Central memory CD8-positive, alpha-beta T cell (primary cell): Measurements from ENCODE around the gene ST3GAL4.
"Not testable (repeated sequence)": the region's sequence is repeated elsewhere in the genome, so short reads cannot be mapped to it uniquely, and the experiment has no call there.

Experiments used
- ATAC-seq: fragments of 150-1000 bp; cut with Tn5 transposase; replicated peaks from 2 replicates; pipeline ENCODE4 v1.10.0; 2022; ENCODE audit warnings: mild to moderate bottlenecking, moderate FRiP score, moderate number of reproducible peaks; ENCODE audit not compliant: poor library complexity, severe bottlenecking; ENCODE audit errors: extremely low read depth
- DNase-seq, 2 donors: peaks; one replicate each; pipeline ENCODE4 v3.0.0; 2021; ENCODE audit warnings: low spot score in 2 of 2
- H3K27ac Mint-ChIP-seq: one replicate; pipeline ENCODE4 v1.8.0; 2022; ENCODE audit warnings: low read depth, mild to moderate bottlenecking, moderate library complexity, mixed read lengths
- H3K27me3 Mint-ChIP-seq: one replicate; pipeline ENCODE4 v1.8.0; 2022; ENCODE audit warnings: mixed read lengths
- H3K36me3 Mint-ChIP-seq: one replicate; pipeline ENCODE4 v1.8.0; 2022; ENCODE audit warnings: mild to moderate bottlenecking, moderate library complexity, mixed read lengths; ENCODE audit not compliant: insufficient read depth
- H3K4me1 Mint-ChIP-seq: one replicate; pipeline ENCODE4 v1.8.0; 2022; ENCODE audit warnings: mixed read lengths
- H3K4me3 Mint-ChIP-seq: one replicate; pipeline ENCODE4 v1.8.0; 2022; ENCODE audit warnings: mild to moderate bottlenecking, moderate library complexity, mixed read lengths
- H3K9me3 Mint-ChIP-seq: one replicate; pipeline ENCODE4 v1.8.0; 2022; ENCODE audit warnings: mixed read lengths

The ST3GAL4 gene

DNA sequence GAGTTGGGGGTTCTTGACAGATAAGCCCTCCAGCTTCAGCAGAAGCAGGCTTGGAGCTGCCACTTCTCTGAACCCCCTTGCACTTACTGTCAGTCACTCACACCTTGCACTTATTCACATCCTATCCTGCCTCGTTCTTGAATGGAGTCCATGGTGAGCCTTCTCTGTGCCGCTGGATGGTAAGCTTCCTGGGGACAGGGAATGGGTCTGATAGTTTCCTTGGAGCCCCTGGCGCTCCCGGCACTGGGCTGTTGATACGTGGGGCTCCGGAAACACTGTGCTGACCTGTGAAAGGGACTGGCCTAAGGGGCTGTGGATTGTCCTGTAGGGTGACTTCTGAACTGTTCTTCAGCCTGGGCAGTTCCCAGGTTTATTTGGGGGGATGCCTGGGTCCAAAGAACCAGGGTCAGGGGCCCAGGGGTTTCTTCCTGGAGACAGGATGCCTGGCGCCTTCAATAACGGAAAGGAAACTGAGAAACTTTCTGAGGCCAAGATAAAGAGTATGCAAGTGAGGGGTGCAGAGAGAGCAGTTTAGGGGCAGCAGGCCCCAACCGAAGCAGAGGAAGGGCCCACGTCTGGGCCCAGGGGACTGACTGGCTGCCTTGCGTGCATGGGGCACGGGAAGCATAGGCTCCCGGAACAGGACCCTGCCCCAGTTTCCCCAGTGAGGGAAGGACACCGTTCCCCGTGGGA is 709 bp upstream of the ST3GAL4 start:
- no peak for DNase-seq
- Mint-ChIP-seq H3K27ac (peak overlapping the region; percentile 93), H3K4me3 (peak overlapping the region; percentile 90), H3K4me1 (peaks cover 41% of the 10 kb centered on the region), H3K36me3 (no peaks in the 10 kb centered on the region), H3K9me3 (no peaks in the 10 kb centered on the region), H3K27me3 (no peaks in the 10 kb centered on the region)
- peak; percentile 19 for ATAC-seq

DNA sequence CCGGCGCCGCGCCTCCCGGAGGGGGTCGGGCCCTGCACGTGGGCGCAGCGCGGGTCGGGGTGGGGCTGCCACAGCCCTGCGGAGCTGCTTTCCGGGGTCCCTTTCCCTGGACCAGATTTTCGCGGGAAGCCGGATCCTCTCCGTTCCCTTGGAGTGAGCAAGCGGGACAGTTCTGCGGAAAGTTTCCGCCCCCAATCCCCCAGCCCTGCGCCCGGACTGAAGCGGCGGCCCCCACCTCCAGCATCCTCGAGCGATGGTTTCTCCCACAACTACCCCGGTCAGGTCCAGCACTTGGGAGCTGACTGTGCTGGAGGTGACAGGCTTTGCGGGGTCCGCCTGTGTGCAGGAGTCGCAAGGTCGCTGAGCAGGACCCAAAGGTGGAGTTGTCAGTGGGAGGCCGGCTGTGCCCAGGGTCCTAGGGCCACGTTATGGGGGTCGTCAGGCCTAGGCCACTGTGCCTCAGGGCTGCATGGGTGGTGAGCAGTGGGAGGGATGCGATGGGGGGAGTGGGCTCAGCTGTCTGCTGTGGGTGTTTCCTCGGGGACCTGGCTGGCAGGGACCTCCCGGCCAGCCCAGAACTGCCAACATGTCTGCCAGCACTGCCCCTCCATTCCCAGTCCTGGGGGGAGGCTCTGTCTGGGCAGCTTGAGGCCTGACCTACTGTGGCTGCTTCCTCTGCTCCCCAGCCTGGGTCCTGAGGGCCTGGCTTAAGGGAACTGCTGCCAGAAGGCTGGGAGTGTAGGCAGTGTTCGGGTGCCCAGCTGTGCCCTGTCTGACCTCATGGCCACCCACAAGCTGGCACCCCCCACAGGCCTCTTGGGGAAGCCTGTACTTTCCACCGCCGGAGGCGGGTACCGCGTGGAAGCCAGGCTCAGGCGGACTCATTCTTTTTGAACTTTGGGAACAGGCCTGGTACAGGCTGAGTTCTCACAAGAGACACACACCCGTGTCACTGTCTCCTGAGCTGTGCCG is 726 bp downstream of the ST3GAL4 start:
- no peak for DNase-seq

DNA sequence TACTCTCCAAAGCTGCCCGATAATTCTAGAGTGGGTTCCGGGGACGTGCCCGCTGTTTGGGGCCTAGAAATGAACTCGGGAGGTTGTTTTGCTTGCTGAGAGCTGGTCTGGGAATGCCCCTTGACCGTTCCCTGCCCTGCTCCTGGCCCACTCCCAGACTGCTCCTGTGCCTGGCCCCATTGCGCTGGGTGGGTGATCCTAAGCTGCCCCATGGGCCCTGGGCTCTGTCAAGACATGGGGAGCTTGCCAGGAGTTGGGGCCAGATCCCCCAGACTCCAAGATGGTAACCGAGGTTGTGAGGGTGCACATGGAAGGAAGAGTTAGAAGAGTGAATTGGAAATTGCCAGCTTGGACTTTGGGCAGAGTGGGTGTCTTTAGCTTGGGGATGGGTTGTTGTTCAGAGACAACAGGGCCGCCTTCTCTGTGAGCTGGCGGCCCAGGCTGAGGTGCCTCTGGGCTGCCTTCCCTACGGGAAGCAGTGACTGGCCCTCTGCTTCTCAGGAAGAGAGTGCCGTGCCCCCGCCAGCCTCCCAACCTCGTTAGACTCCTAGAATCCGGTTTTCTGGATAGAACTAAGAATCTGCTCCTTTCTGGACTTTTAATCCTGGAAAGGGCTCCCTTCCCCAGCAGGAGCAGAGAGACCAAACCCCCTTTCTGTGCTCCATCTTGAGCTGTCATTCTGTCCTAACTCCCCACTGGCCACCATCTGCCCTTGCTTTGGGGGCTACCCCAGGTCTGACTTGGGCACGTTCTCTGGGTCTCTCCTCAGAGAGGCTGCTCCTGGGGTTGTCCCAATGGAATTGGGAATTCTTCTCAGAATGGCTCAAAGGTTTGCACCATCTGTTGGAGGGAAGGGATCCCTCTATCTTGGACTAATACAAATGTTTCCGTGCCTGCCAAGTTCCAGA is 1.8 kb downstream of the ST3GAL4 start:
- H3K9me3 Mint-ChIP-seq = no peaks in the 10 kb centered on the region
- no peaks in the 10 kb centered on the region for H3K36me3 Mint-ChIP-seq
- H3K4me1 Mint-ChIP-seq = peaks cover 41% of the 10 kb centered on the region
- DNase-seq (no peak), ATAC-seq (no peak)
- H3K4me3 Mint-ChIP-seq = peak overlapping the region; percentile 74
- H3K27me3 Mint-ChIP-seq = no peaks in the 10 kb centered on the region
- H3K27ac Mint-ChIP-seq = peak overlapping the region; percentile 8

More for the DNA sequence above, 726 bp downstream of the ST3GAL4 start:
- peak overlapping the region; percentile 74 for H3K4me3 Mint-ChIP-seq
- H3K36me3 Mint-ChIP-seq = no peaks in the 10 kb centered on the region
- peak overlapping the region; percentile 8 for H3K27ac Mint-ChIP-seq
- peaks cover 38% of the 10 kb centered on the region for H3K4me1 Mint-ChIP-seq
- no peaks in the 10 kb centered on the region for H3K27me3 Mint-ChIP-seq
- peak; percentile 15 for ATAC-seq
- H3K9me3 Mint-ChIP-seq = no peaks in the 10 kb centered on the region

DNA sequence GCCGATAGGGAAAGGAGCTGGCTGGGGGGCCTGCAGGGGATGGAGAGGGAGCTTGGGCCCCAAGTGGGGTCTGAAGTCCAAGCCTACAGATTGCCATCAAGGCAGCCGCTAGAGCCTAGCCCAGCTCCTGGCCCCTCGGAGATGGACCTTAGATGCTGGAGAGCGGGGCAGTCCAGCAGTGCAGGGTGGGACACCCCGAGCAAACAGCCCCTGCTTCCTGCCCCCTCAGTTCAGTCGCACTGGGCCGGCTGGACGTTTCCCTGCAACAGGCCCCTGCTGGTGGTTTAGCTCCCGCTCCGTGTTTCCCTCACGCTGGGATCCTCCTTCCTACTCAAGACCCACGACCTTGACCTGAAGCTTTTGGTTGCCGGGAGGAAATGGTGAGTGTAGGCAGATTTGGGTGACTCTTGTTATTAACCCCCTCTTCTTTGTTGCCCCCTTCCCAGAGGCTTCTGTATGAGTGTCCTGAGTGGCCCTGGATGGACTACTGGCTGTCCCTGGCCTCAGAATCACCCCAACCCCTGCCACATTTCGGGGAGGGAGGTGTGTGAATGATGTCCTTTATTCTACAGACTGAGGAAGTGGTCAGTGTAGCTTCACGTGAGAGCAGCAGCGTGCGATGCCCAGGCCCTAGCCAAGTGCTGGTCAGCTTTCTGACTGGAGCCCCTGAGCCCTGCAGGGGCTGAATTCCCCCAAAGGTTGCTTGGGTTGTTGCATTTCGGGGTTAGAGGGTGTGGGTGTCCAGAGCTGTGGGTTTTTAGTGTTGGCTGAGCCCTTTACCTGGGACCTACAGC is 2.7 kb downstream of the ST3GAL4 start:
- peaks cover 32% of the 10 kb centered on the region for H3K4me1 Mint-ChIP-seq
- H3K27ac Mint-ChIP-seq = no peak overlapping the region
- no peaks in the 10 kb centered on the region for H3K27me3 Mint-ChIP-seq
- no peak for DNase-seq
- H3K4me3 Mint-ChIP-seq = no peak overlapping the region
- ATAC-seq = no peak
- no peaks in the 10 kb centered on the region for H3K9me3 Mint-ChIP-seq
- H3K36me3 Mint-ChIP-seq = no peaks in the 10 kb centered on the region

DNA sequence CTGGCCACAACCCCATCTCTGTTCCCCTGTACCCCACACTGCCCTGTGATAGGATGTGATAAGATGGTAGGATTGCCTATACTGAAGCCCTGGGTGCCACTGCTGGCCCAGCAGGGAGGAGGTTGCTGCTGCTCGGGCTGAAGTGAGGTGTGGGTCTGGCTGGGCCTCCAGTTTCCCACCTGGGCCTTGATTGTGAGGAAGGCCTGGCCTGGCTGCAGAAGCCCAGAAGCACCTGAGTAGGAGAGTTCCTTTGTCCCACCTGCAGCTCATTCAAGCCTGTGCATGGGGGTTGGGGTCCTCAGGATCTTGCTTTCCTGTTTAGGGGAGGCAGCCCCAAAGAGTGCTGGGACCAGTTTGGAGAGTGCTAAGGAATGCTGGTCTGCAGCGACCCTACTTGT is 3.3 kb downstream of the ST3GAL4 start:
- H3K4me3 Mint-ChIP-seq = no peak overlapping the region
- DNase-seq (no peak), ATAC-seq (no peak)
- no peaks in the 10 kb centered on the region for H3K9me3 Mint-ChIP-seq
- no peaks in the 10 kb centered on the region for H3K27me3 Mint-ChIP-seq
- no peak overlapping the region for H3K27ac Mint-ChIP-seq
- H3K4me1 Mint-ChIP-seq = peaks cover 27% of the 10 kb centered on the region
- no peaks in the 10 kb centered on the region for H3K36me3 Mint-ChIP-seq

DNA sequence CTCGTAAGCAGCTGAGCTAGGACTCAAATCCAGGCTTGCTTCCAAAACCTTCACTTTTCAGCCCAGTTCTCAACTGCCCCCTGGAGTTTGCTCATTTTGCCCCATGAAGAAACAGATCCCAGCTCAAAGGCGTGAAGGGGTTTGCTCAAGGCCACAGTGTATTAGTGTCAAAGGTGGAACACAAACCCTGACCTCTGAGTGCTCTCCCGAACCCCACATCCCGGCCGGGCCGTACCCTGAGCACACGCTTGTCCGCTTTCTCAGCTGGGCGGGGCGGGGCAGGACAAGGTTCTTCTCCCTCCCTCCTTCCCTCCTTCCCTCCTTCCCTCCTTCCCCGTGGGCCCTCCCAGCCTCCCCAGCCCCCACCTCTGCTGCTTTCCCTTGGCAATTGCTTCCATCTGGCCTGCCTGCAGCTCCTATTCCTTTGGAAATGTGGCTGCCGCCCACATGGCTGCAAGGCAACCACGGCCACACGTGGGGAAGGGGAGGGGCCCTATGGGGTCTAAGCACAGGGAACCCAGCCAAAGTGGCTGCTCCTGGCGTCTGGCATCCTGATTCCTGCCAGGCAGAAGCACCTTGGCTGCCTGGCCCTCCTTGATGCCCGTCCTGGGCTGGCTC is 4.1 kb downstream of the ST3GAL4 start:
- no peaks in the 10 kb centered on the region for H3K9me3 Mint-ChIP-seq
- peaks cover 22% of the 10 kb centered on the region for H3K4me1 Mint-ChIP-seq
- no peak for DNase-seq
- no peak overlapping the region for H3K4me3 Mint-ChIP-seq
- H3K27me3 Mint-ChIP-seq = no peaks in the 10 kb centered on the region
- no peak overlapping the region for H3K27ac Mint-ChIP-seq
- no peak for ATAC-seq
- no peaks in the 10 kb centered on the region for H3K36me3 Mint-ChIP-seq

DNA sequence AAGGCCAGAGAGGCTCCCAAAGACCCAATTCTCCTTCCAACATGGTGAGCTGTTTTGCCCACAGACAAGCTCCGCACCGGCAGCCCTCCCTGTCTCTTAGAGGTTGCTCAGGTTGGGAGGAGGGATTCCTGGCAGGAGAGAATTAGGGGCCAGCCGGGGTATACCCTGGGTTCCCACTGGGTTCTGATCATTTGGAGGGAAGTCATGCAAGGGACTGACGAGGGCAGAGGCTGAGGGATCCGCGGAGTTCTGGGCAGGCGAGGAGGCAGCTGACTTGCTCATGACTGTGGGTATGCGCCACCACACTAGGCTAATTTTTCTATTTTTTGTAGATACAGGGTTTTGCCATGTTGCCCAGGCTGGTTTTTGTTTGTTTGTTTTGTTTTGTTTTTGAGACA is 4.6 kb downstream of the ST3GAL4 start:
- H3K4me1 Mint-ChIP-seq = peaks cover 16% of the 10 kb centered on the region
- ATAC-seq (no peak), DNase-seq (no peak)
- H3K4me3 Mint-ChIP-seq = no peak overlapping the region
- no peaks in the 10 kb centered on the region for H3K36me3 Mint-ChIP-seq
- no peak overlapping the region for H3K27ac Mint-ChIP-seq
- no peaks in the 10 kb centered on the region for H3K27me3 Mint-ChIP-seq
- H3K9me3 Mint-ChIP-seq = no peaks in the 10 kb centered on the region

DNA sequence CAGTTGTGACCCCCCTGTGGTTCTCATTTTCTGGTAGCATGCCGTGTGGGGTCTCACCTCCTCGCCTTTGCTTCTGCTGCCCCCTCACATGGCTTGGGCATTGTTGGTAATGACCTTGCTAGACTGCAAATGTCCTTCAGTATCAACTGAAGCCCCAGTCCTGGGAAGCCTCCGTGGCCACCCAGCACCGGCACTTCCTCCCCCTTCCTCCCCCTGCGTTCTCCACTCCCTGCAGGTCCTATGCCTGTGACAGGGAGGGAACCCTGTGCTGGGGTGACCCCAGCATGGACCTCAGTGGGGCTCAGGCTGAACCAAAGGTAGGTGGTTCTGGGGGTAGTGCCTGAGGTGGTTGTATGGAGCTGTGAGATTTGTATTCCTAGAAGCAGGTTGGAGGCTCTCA is 5.9 kb downstream of the ST3GAL4 start:
- DNase-seq (no peak), ATAC-seq (no peak)
- peak overlapping the region; percentile 46 for H3K27ac Mint-ChIP-seq
- H3K4me1 Mint-ChIP-seq = peaks cover 14% of the 10 kb centered on the region
- no peaks in the 10 kb centered on the region for H3K27me3 Mint-ChIP-seq
- H3K4me3 Mint-ChIP-seq = no peak overlapping the region
- H3K36me3 Mint-ChIP-seq = no peaks in the 10 kb centered on the region
- H3K9me3 Mint-ChIP-seq = no peaks in the 10 kb centered on the region

DNA sequence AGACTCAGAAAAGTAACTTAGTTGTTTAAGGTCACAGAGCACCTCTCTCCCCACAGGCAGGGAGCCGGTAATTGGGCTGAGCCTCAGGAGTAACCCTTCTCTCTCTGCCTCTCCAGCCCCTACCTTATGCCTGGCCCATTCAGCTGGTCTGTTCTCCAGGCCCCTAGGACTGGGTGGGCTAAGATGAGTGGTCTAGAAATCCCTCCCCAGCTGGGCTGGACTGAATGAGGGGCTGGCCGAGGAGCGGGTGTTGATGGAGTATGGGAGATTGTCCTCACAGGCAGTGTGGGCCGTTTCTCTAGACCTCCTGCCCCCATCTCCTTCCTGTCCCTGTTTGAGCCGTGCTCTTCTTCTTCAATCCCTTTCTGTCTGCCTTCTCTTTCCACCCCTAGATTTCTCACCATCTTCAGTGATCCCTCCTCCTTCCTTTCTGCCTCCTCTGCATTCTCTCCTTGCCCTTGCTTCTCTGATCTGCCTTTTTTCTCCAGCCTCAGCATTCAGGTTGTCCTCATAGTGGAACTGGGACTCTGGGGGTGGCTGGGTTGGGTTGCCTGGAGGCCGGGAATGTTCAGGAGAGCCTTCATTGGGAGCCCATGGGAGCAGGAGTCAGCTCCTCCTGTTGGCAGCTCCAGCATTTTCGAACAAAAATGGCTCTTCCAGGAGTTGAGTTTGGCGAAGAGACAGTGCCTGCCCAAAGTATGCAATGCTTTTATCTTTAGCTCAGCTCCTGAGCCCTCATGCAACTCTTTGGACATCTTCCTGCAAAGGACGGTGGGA is 7.6 kb downstream of the ST3GAL4 start:
- Mint-ChIP-seq H3K9me3 (no peaks in the 10 kb centered on the region), H3K27ac (no peak overlapping the region), H3K36me3 (no peaks in the 10 kb centered on the region), H3K4me1 (peaks cover 6% of the 10 kb centered on the region), H3K4me3 (no peak overlapping the region), H3K27me3 (no peaks in the 10 kb centered on the region)
- DNase-seq (no peak), ATAC-seq (no peak)

DNA sequence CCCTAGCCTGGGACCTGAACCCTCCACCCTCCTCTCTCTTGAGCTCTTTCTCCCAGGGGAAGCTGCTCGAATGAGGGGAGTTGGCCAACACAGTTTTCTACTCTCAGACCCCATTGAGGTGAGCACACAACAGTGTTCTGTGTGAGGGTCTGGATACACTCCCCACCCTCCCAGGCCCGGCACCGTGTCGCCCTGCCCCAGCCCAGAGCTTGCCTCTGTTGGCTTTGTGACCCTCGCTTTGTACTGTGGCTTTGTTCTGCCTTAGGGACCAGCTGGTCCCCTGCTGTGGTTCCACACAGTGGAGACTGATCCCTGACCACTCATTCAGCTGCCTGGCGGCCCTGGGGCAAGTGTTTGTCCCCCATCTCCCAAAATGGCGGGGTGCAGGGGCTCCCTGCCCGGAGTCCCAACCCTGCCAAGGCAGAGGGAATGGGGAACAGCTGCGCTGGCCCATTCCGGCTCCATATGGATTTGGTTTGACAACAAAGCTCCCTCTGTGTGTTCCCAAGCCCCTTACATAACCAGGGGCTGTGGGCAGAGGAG is 8.3 kb downstream of the ST3GAL4 start:
- H3K9me3 Mint-ChIP-seq = no peaks in the 10 kb centered on the region
- no peak for ATAC-seq

DNA sequence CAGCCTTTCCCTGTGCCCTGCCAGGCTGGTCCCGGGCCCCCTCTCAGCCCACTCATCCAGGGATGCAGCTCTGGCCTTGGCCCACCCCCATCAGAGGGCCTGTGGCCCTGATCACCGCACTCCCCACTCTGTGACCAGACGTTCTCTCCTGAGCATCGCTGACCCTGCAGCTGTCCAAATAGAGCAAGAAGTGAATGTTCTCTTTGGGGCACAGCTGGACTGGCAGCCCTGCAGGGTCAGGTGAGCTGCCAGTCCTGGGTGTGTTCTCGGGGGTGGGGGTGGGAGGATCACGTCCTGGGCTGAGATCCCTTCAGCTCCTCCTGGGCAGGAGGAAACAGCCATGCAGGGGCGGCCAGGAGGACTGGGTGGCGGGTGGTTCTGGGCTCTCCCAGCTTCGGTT is 9.2 kb downstream of the ST3GAL4 start:
- not testable (repeated sequence) for H3K4me3 Mint-ChIP-seq, ATAC-seq, H3K27ac Mint-ChIP-seq, H3K9me3 Mint-ChIP-seq, DNase-seq, H3K4me1 Mint-ChIP-seq, H3K36me3 Mint-ChIP-seq, H3K27me3 Mint-ChIP-seq

More for the DNA sequence above, 8.3 kb downstream of the ST3GAL4 start:
- H3K27me3 Mint-ChIP-seq = no peaks in the 10 kb centered on the region
- H3K27ac Mint-ChIP-seq = no peak overlapping the region
- no peak for DNase-seq
- no peaks in the 10 kb centered on the region for H3K36me3 Mint-ChIP-seq
- H3K4me3 Mint-ChIP-seq = no peak overlapping the region
- peaks cover 6% of the 10 kb centered on the region for H3K4me1 Mint-ChIP-seq
